Suprapubic skin (tissue), 4 donors: Measurements from ENCODE around the gene ZFAND2B. TPM values are rescaled to one million over a fixed set of nuclear protein-coding genes. Genes with fewer than 3 reads are reported as not detected.

Experiments used
- DNase-seq, 2 donors: peaks; one replicate each; pipeline ENCODE4 v3.0.0-alpha.2; 2019; ENCODE audit warnings: low spot score in 2 of 2
- H3K27ac ChIP-seq: fragments of 200-600 bp; sonication (generic); one replicate; pipeline ENCODE4 v1.5.1; 2019
- H3K27me3 ChIP-seq: fragments of 200-600 bp; sonication (generic); one replicate; pipeline ENCODE4 v1.5.1; 2019
- H3K36me3 ChIP-seq: fragments of 200-600 bp; sonication (generic); one replicate; pipeline ENCODE4 v1.5.1; 2019
- H3K4me1 ChIP-seq: fragments of 200-600 bp; sonication (generic); one replicate; pipeline ENCODE4 v1.5.1; 2019
- H3K4me3 ChIP-seq: fragments of 200-600 bp; sonication (generic); one replicate; pipeline ENCODE4 v1.5.1; 2019; ENCODE audit warnings: mild to moderate bottlenecking
- H3K9me3 ChIP-seq: fragments of 200-600 bp; sonication (generic); one replicate; pipeline ENCODE4 v1.5.1; 2019
- EP300 ChIP-seq: sonication (generic); formaldehyde crosslinking; IDR thresholded peaks from one replicate; pipeline ENCODE4 v1.6.1; 2017; ENCODE audit warnings: antibody characterized with exemption
- POLR2A ChIP-seq, 2 donors: fragments of 450-650 bp; IDR thresholded peaks; one replicate each; pipeline ENCODE4 v1.6.1; 2017; ENCODE audit warnings: antibody characterized with exemption in 2 of 2, mild to moderate bottlenecking in 2 of 2, moderate library complexity in 2 of 2
- POLR2AphosphoS5 ChIP-seq, 3 donors: sonication (generic); formaldehyde crosslinking; IDR thresholded peaks; one replicate each; pipeline ENCODE4 v1.6.1; 2017; ENCODE audit warnings: antibody characterized with exemption in 3 of 3
- WGBS: methylation state at CpG from one replicate; pipeline ENCODE4 v1.1.5; 2018; 5-methylcytosine and 5-hydroxymethylcytosine counted together
- total RNA-seq, 4 donors: library from RNA; depleted of rRNA; stranded (reverse); fragments of >200 nt; gene quantifications; one replicate each; pipeline ENCODE4 v1.1.0, GENCODE V29; 2016
- TF ChIP-seq, protein P1 (sequence below), 2 donors: fragments of 200-600 bp in 1 of 2; fragments of 450-650 bp in 1 of 2; sonication (generic) in 1 of 2; IDR thresholded peaks; one replicate each; pipeline ENCODE4 v1.5.1; 2016 to 2019; ENCODE audit warnings: antibody characterized with exemption in 2 of 2, mild to moderate bottlenecking in 1 of 2, moderate library complexity in 1 of 2

The ZFAND2B gene
- total RNA-seq, 4 donors from 2014 or later = 48.1 to 84.7 (median 64.4) TPM

DNA sequence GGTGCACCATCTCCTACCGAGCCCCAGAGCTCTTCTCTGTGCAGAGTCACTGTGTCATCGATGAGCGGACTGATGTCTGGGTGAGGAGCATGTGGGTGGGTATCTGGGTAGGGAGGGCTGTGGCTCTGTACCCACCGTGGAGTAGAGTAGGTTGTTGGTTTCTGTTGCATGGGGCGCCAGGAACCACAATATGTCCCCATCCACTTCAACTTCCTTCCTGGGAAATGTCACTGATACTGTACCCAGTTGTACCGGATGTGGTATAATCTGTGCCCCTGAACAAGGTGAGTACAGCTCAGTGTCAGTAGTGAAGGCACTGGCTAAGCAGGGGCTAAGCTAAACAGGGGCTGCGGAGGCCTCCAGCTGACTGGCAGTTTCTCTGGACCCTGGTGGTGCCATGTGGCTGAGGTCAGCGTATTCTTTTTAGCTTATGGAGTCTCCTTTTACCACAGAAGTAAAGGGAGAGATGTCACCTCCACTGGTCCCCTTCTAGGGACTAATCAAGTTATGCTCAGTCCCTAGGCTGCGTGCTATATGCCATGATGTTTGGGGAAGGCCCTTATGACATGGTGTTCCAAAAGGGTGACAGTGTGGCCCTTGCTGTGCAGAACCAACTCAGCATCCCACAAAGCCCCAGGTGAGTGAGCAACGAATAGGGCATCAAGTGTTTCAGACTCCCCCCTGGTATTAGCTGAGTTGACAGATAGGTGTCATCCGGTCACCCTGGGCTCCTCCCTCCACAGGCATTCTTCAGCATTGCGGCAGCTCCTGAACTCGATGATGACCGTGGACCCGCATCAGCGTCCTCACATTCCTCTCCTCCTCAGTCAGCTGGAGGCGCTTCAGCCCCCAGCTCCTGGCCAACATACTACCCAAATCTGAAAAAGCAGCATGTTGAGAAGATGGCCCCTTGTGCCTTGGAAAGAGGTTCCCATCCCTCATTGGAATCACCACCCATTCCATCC lies 41.4 kb downstream of the ZFAND2B start:
- peak overlapping the region; percentile 17 for H3K4me3 ChIP-seq
- H3K4me1 ChIP-seq = peaks cover 90% of the 10 kb centered on the region
- DNase-seq = no peak
- 89% methylated on average over 14 of the region's 17 CpGs for WGBS
- H3K27ac ChIP-seq = peak overlapping the region; percentile 86
- H3K36me3 ChIP-seq = peaks cover 20% of the 10 kb centered on the region
- no peaks in the 10 kb centered on the region for H3K9me3 ChIP-seq
- no peak for TF ChIP-seq POLR2A (IDR thresholded peaks at IDR 0.05)
- TF ChIP-seq, protein P1, sequence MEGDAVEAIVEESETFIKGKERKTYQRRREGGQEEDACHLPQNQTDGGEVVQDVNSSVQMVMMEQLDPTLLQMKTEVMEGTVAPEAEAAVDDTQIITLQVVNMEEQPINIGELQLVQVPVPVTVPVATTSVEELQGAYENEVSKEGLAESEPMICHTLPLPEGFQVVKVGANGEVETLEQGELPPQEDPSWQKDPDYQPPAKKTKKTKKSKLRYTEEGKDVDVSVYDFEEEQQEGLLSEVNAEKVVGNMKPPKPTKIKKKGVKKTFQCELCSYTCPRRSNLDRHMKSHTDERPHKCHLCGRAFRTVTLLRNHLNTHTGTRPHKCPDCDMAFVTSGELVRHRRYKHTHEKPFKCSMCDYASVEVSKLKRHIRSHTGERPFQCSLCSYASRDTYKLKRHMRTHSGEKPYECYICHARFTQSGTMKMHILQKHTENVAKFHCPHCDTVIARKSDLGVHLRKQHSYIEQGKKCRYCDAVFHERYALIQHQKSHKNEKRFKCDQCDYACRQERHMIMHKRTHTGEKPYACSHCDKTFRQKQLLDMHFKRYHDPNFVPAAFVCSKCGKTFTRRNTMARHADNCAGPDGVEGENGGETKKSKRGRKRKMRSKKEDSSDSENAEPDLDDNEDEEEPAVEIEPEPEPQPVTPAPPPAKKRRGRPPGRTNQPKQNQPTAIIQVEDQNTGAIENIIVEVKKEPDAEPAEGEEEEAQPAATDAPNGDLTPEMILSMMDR (IDR thresholded peaks at IDR 0.05) = no peak
- no peak for TF ChIP-seq POLR2AphosphoS5 (IDR thresholded peaks at IDR 0.05)
- TF ChIP-seq EP300 = no peak
- H3K27me3 ChIP-seq = no peaks in the 10 kb centered on the region

DNA sequence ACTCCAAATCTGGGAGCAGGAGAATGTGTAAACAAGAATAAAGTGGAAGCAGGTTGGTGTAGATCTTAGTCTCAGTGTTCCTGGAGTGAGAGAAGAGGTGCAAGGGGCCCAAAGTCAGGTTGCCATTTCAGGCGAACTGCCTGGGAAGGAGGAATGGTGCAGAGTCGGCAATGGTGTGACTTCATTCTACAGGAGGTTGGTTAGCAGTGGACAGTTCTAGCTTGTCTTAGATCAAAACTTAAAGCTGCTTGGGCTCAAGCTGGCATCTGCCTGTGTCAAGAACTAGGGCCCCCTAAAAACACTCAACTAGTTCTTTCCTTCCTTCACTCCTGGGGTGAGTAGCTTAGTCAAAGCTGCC lies 42.2 kb downstream of the ZFAND2B start:
- peak overlapping the region; percentile 17 for H3K4me3 ChIP-seq
- WGBS = 41% methylated on average over 2 of the region's 2 CpGs
- no peak for TF ChIP-seq POLR2AphosphoS5 (IDR thresholded peaks at IDR 0.05)
- TF ChIP-seq EP300 = no peak
- TF ChIP-seq, protein P1 (IDR thresholded peaks at IDR 0.05) = no peak

DNA sequence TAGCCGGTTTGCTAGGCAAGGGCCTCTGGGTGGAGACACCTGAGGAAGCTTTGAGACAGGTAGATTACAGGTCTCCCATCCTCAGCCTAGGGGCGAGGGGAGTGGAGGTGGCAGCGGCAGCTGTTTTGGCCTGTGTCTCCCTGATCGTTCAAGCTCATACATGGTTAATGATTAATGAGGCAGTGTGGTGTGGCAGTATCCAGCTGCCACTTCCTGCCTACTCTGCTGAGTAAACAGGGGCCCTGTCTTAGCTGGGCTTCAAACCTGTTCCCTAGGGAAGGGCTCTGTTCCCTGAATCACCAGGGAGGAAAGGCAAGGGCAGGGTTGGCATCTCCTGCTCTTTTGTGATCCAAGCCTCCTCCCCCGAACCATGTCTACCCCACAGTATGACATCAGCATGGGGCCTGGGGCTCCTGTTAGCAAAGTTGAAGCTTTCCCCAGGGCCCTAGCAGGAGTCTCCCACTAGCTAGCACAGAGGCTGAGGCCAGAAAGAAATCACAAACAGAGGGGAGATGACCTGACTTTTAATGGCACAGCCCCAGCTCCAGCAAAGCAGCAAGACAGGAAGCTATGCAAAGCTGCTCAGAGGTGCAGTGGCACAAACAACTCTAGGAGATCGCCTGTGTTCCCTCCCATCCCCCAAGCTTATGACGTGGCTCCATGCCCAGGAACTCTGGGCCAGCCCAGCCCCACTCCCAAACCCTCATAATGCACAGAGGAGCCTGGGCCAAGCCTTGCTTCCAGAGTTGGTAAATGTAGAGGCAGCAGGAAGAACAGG lies 42.8 kb downstream of the ZFAND2B start:
- DNase-seq = peak; percentile 87 to 89
- H3K4me3 ChIP-seq = peak overlapping the region; percentile 23

More for the DNA sequence above, 42.2 kb downstream of the ZFAND2B start:
- no peaks in the 10 kb centered on the region for H3K27me3 ChIP-seq
- peaks cover 20% of the 10 kb centered on the region for H3K36me3 ChIP-seq
- H3K4me1 ChIP-seq = peaks cover 89% of the 10 kb centered on the region
- peak overlapping the region; percentile 86 for H3K27ac ChIP-seq
- H3K9me3 ChIP-seq = no peaks in the 10 kb centered on the region
- no peak for DNase-seq

DNA sequence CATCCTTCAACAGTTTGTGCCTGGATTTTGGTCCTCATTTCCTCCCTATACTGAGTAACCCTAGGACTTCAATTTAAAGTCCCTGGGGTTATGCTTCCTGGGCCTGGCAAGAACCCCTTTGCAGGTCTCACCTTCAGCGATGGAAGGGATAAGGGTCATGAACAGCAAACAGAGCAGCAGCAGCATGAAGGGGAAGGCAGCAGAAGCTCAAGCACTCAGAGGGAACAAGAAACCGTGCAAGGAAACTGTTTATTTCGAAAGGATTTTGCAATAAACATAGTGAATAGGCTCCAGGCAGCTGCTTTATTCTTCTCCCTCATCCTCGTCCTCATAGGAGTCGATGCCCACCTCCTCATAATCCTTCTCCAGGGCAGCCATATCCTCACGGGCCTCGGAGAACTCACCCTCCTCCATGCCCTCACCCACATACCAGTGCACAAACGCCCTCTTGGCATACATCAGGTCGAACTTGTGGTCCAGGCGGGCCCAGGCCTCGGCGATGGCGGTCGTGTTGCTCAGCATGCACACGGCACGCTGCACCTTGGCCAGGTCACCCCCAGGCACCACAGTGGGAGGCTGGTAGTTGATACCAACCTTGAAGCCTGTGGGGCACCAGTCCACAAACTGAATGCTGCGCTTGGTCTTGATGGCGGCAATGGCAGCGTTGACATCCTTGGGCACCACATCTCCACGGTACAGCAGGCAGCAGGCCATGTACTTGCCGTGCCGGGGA lies 43.6 kb downstream of the ZFAND2B start:
- peaks cover 93% of the 10 kb centered on the region for H3K4me1 ChIP-seq
- no peak for TF ChIP-seq POLR2A (IDR thresholded peaks at IDR 0.05)
- no peak for TF ChIP-seq POLR2AphosphoS5 (IDR thresholded peaks at IDR 0.05)
- TF ChIP-seq, protein P1 (IDR thresholded peaks at IDR 0.05) = no peak
- no peak for TF ChIP-seq EP300
- H3K27ac ChIP-seq = peak overlapping the region; percentile 86
- no peaks in the 10 kb centered on the region for H3K27me3 ChIP-seq
- peaks cover 20% of the 10 kb centered on the region for H3K36me3 ChIP-seq
- no peaks in the 10 kb centered on the region for H3K9me3 ChIP-seq
- H3K4me3 ChIP-seq = peak overlapping the region; percentile 23
- DNase-seq = no peak
- WGBS = 56% methylated on average over 17 of the region's 22 CpGs

More for the DNA sequence above, 42.8 kb downstream of the ZFAND2B start:
- Histone ChIP-seq H3K9me3 (no peaks in the 10 kb centered on the region), H3K27me3 (no peaks in the 10 kb centered on the region), H3K27ac (peak overlapping the region; percentile 86), H3K36me3 (peaks cover 20% of the 10 kb centered on the region), H3K4me1 (peaks cover 92% of the 10 kb centered on the region)
- peak in 2 of 3 donors; percentile 15 to 74 for TF ChIP-seq POLR2AphosphoS5 (IDR thresholded peaks at IDR 0.05)
- TF ChIP-seq EP300 = no peak
- TF ChIP-seq, protein P1 (IDR thresholded peaks at IDR 0.05) = no peak
- no peak for TF ChIP-seq POLR2A (IDR thresholded peaks at IDR 0.05)
- WGBS = 14% methylated on average over 6 of the region's 7 CpGs
